GM21737 (cell line): ENCODE results near the gene FLNA.
"Not testable (repeated sequence)": the region's sequence is repeated elsewhere in the genome, so short reads cannot be mapped to it uniquely, and the experiment has no call there.

Source experiments
- ATAC-seq: cut with Tn5 transposase; IDR thresholded peaks from one replicate; pipeline ENCODE4 v1.9.1; 2021; ENCODE audit warnings: mild to moderate bottlenecking, moderate library complexity; ENCODE audit not compliant: unreplicated experiment

Gene FLNA

GRCh38 chrX:154398668-154399526 is 24.5 kb upstream of the FLNA start:
- ATAC-seq: no peak

GRCh38 chrX:154397888-154398667 is 23.6 kb upstream of the FLNA start, which contains the start of gene RPL10:
Gene RPL10, plus strand, starts transcription at chrX:154398377. Its CDS starts 143 bp downstream, at chrX:154398520.
- peak; percentile 69 for ATAC-seq

DNA sequence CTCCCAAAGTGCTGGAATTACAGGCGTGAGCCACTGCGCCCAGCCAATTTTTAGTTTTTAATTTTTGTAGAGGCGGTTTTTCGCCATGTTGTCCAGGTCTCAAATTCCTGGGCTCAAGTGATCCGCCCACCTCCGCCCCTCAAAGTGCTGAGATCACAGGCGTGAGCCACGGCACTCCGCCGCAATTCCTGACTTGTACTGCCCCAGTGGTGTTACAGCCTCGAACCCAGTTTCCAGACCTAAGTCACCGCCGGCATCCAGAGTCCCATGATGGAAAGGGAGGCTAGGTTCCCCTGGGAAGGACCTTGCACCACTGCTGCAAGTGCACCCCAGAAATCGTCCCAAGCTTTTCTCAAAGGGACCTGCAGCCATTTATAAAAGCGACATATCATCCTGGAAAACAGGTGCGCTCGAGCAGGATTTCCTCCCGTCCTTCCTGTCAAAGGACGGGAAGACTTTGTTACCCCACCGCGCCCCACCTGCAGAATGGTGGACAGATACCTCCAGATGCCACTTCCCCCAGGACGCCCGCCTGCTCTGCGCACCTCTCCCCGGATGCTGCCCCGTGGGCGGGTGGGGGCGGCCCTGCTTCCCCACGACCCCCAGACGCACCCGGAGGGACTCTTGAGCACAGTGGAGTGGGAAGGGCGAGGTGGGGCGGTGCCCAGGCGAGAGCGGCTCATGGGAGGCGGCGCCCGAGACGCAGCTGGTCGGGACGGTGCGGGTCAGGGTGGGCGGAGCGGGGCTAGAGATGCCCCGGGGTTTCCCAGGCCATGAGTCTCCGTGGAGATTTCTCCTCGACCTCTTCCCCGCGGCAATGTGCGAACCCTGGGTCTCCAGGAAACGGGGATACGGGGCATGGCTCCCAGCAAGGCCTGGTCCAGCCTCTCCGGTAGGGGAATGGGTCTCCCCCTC is 22.8 kb upstream of the FLNA start:
- peak; percentile 43 for ATAC-seq

DNA sequence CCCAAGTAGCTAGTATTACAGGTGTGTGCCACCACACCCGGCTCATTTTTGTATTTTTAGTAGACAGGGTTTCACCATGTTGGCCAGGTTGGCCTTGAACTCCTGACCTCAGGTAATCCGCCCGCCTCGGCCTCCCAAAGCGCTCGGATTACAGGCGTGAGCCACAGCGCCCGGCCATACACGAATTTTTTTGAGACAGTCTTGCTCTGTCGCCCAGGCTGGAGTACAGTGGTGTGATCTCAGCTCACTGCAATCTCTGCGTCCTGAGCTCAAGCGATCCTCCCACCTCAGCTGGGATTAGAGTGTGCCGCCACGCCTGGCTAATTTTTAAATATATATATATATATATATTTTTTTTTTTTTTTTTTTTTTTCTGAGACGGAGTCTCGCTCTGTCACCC is 21.9 kb upstream of the FLNA start:
- not testable (repeated sequence) for ATAC-seq

DNA sequence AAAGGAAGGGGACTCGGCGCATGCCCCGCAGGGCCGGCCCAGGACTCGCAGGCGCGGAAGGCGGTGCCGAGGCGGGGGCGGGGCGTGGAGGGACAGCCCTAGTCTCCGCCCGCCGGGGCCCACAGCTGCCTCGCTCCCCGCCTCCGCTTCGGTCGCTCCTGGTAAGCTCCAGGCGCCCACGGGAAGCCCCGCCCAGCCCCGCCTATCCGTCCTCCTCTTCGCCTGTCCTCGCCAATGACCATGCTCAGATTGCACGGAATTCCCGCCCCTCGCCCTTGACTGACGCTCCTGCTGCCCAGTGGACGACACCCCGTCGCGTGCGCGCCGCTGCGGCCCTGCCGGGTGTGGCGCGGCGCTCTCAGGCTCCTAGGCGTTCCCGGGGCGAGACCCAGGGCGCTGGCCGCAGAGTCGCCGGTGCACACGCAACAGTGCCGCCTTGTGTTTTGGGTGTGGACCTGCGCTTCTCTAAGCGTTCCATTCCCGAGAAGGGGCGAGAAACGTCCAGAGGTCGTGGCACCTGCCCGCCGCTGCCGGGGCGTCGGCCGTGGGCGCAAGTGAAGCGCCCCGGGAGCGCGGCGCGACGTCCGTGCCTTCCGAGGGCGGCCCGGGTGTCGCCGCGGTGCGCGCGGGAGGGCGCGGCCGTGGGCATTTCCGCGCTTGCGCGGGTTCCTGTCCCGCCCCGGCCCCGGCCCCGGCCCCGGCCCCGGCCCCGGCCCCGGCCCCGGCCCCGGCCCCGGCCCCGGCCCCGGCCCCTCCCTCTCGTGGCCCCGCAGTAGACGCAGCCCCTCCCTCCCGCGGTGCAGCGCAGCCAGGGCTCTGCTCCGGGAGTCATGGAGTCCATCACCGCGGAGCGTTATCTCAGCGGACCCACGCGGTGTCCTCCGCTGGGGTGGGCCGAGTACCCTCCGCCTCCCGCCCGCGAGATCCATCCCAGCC is 15.6 kb upstream of the FLNA start:
- ATAC-seq: peak; percentile 68

GRCh38 chrX:154388649-154389048 is 14.2 kb upstream of the FLNA start:
- ATAC-seq: not testable (repeated sequence)

GRCh38 chrX:154388094-154388493 is 13.7 kb upstream of the FLNA start:
- peak; percentile 27 for ATAC-seq

DNA sequence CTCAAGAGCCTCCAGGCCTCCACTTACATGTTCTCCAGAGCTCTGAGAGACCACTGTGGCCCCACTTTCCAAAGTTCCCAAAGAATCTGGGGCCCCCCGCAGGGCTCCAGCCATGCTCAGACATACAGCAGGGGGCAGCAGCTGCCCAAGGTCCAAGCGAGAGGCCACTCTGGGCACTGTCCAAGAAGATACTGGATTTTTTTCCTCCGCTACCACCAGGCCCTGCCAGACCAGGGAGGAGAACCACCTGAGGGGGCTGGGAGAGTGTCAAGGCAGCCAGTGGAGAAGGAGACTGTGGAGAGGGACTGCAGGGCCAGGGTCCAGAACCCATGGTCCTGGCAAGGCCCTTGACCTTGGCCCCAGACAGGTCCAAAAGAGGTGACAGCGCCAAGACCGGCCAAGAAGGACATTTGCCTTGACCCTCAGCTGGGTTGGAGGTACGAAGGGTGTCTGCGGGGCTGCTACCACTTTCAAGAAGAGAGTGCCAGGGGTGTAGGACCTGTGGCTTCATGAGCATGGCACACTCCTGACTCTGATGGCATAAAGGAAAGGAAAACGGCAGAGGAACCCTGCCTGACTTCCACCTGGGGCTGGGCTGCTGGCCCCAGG is 10.0 kb upstream of the FLNA start:
- ATAC-seq: no peak

DNA sequence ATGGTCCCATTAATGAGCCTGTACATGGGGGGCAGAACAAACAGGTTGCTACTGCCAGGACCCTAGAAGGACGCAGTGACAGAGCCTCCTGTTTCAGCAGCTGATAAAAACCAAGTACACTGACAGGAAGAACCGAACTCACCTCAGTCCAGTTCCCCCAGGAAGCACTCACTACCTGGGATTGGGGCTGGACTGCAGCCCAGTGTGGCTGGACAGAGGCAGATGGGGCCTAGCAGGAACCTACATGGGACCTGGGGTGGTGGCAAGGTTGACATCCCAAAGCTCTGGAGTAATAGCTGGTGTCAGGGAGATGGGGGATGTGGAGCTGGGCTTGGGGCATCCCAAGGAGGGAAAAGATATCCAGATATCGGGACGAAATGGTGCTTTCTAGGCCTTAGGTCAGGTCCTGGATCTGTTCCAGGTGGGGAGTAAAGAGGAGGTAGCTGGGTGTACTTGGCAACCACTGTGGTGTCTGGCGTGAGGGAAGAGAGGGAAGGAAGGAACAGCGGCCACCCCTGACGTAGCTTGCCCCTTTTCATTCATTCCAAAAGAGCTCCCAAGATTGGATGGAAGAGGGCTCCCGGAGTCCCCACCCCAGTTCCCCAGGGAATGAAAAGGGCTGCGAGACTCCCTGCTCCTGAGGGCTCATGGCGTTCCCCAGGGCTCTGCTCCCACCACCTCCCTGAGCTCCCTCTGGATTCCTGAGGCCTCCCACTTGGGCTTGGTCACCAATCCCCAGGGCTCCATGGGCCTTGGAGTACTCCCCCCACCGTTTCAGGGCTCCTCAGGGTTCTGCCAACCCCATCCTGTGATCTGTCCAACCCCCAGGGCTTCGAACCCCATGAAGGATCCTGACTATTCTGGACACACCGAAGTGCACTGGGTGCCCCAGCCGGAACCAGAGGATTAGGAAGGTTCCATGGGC is 9.2 kb upstream of the FLNA start:
- ATAC-seq: no peak

GRCh38 chrX:154382483-154383069 is 8.1 kb upstream of the FLNA start:
- ATAC-seq: no peak

GRCh38 chrX:154381271-154381670 is 6.8 kb upstream of the FLNA start:
- ATAC-seq: no peak

- ATAC-seq: no peak
Observed at GRCh38 chrX:154380787-154381186, 6.4 kb upstream of the FLNA start.

DNA sequence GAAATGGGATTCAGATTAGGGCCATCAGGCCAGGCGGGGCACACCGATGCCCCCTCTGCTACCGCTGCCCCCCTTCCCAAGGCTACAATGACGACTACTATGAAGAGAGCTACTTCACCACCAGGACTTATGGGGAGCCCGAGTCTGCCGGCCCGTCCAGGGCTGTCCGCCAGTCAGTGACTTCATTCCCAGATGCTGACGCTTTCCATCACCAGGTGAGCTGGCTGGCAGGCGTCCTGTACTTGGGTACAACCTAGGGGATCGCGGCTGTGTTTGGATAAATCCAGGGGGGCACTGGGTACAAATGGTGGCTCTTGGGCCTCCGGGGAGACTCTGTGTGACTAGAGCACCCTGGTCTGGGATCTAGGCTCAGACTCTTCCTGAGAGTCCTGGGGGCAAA is 5.7 kb upstream of the FLNA start:
- ATAC-seq: no peak

- ATAC-seq: peak; percentile 5
Observed at GRCh38 chrX:154379569-154379951, 5.1 kb upstream of the FLNA start.

DNA sequence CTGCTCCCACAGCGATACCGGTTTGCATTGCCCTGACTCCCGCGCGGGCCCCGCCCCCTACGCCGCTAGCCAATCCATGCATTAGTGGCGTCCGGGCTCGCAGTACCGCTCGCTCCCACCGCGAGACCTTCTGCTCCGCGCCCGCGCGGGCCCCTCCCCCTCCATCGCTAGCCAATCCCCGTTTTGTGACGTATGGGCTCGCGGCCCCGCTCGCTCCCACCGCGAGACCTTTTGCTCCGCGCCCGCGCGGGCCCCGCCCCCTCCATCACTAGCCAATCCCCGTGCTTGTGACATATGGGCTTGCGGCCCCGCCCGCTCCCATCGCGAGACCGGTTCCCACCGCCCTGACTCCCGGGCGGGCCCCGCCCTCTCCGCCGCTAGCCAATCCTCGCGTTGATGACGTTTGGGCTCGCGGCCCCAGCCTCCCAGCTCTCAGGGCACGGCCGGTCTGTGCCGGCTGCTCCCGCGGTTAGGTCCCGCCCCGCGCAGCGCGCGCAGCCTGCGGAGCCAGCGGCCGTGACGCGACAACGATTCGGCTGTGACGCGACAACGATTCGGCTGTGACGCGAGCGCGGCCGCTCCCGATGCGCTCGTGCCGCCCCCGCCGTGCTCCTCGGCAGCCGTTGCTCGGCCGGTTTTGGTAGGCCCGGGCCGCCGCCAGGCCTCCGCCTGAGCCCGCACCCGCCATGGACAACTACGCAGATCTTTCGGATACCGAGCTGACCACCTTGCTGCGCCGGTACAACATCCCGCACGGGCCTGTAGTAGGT is 4.5 kb upstream of the FLNA start, which contains the start of gene EMD:
EMD (plus strand) TSS at position 497 of the 770 bp plus-strand sequence; CDS start at position 687, 190 bp downstream.
- ATAC-seq: peak; percentile 78

DNA sequence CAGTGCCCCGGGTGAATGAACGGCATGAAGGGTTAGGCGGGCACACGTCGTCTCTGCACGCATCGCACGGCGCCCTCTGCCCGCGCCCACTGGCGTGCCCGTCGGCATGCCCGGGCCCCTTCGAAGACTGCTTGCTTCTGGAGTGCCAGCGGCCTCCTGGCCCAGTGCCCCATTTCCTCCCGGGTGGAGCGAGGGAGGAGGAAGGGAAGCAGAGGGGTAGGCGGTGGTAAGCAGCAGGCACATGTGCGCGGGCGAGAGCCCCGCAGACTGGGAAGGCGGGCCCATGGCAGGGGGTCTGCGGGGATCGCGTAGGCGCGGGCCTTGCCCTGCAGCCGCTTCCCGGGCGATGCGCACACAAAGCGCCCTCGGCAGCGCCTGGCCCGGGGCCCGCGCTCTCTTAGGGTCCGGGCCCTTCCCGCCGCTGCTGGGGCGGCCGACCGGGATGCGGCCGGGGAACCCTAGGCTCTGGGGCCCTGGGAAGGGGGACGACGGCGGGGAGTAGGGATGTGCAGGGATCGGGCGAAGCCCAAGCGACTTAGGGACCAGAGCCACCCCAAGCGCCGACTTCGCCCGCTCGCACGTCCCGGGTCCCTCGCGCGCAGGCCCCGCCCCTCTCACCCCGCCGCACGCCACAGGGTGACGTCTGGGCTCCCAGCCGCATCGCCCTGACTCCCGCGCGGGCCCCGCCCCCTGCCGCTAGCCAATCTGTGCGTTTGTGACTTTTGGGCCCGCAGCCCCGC is 3.8 kb upstream of the FLNA start:
- peak; percentile 1 for ATAC-seq
